Measurements from ENCODE around the gene LNX2.

Gene LNX2

GRCh38 chr13:27524981-27525975, 95.1 kb downstream of the LNX2 start:
- Histone ChIP-seq H3K27ac (ENCODE audit: low read length) (no peak overlapping the region), H3K4me1 (ENCODE audit: control insufficient read depth, low read depth, low read length) (no peaks in the 10 kb centered on the region), H3K9ac (ENCODE audit: low read length) (no peak overlapping the region), H3K36me3 (ENCODE audit: control insufficient read depth, low read depth, low read length) (no peaks in the 10 kb centered on the region), H3K27me3 (ENCODE audit: control insufficient read depth, insufficient read depth, low read length) (no peaks in the 10 kb centered on the region), H3K9me3 (ENCODE audit: control insufficient read depth, low read depth, low read length) (no peaks in the 10 kb centered on the region), H3K4me3 (ENCODE audit: low read length) (no peak overlapping the region)

GRCh38 chr13:27523346-27524073, 96.8 kb downstream of the LNX2 start:
- H3K36me3 ChIP-seq (ENCODE audit: control insufficient read depth, low read depth, low read length) = no peaks in the 10 kb centered on the region
- no peaks in the 10 kb centered on the region for H3K4me1 ChIP-seq (ENCODE audit: control insufficient read depth, low read depth, low read length)
- H3K9ac ChIP-seq (ENCODE audit: low read length) = no peak overlapping the region
- no peaks in the 10 kb centered on the region for H3K9me3 ChIP-seq (ENCODE audit: control insufficient read depth, low read depth, low read length)
- H3K27ac ChIP-seq (ENCODE audit: low read length) = no peak overlapping the region
- H3K27me3 ChIP-seq (ENCODE audit: control insufficient read depth, insufficient read depth, low read length) = no peaks in the 10 kb centered on the region
- no peak overlapping the region for H3K4me3 ChIP-seq (ENCODE audit: low read length)

- Histone ChIP-seq H3K4me1 (ENCODE audit: control insufficient read depth, low read depth, low read length) (no peaks in the 10 kb centered on the region), H3K27me3 (ENCODE audit: control insufficient read depth, insufficient read depth, low read length) (no peaks in the 10 kb centered on the region), H3K9ac (ENCODE audit: low read length) (no peak overlapping the region)
These were observed 97.5 kb downstream of the LNX2 start for GRCh38 chr13:27522847-27523246.

GRCh38 chr13:27516103-27516502, 104.2 kb downstream of the LNX2 start:
- Histone ChIP-seq H3K4me1 (ENCODE audit: control insufficient read depth, low read depth, low read length) (no peaks in the 10 kb centered on the region), H3K36me3 (ENCODE audit: control insufficient read depth, low read depth, low read length) (no peaks in the 10 kb centered on the region), H3K4me3 (ENCODE audit: low read length) (no peak overlapping the region), H3K27ac (ENCODE audit: low read length) (no peak overlapping the region), H3K9ac (ENCODE audit: low read length) (no peak overlapping the region), H3K9me3 (ENCODE audit: control insufficient read depth, low read depth, low read length) (no peaks in the 10 kb centered on the region), H3K27me3 (ENCODE audit: control insufficient read depth, insufficient read depth, low read length) (no peaks in the 10 kb centered on the region)

More at GRCh38 chr13:27522847-27523246, 97.5 kb downstream of the LNX2 start:
- H3K36me3 ChIP-seq (ENCODE audit: control insufficient read depth, low read depth, low read length) = no peaks in the 10 kb centered on the region
- H3K27ac ChIP-seq (ENCODE audit: low read length) = no peak overlapping the region
- no peaks in the 10 kb centered on the region for H3K9me3 ChIP-seq (ENCODE audit: control insufficient read depth, low read depth, low read length)
- H3K4me3 ChIP-seq (ENCODE audit: low read length) = no peak overlapping the region

- H3K36me3 ChIP-seq (ENCODE audit: control insufficient read depth, low read depth, low read length) = no peaks in the 10 kb centered on the region
- no peak overlapping the region for H3K27ac ChIP-seq (ENCODE audit: low read length)
- H3K9ac ChIP-seq (ENCODE audit: low read length) = no peak overlapping the region
- no peak overlapping the region for H3K4me3 ChIP-seq (ENCODE audit: low read length)
- H3K9me3 ChIP-seq (ENCODE audit: control insufficient read depth, low read depth, low read length) = no peaks in the 10 kb centered on the region
- H3K27me3 ChIP-seq (ENCODE audit: control insufficient read depth, insufficient read depth, low read length) = no peaks in the 10 kb centered on the region
- no peaks in the 10 kb centered on the region for H3K4me1 ChIP-seq (ENCODE audit: control insufficient read depth, low read depth, low read length)
These were observed 110.2 kb downstream of the LNX2 start for GRCh38 chr13:27510082-27510481.

GRCh38 chr13:27508802-27509201, 111.5 kb downstream of the LNX2 start:
- no peaks in the 10 kb centered on the region for H3K4me1 ChIP-seq (ENCODE audit: control insufficient read depth, low read depth, low read length)
- no peak overlapping the region for H3K27ac ChIP-seq (ENCODE audit: low read length)
- no peaks in the 10 kb centered on the region for H3K36me3 ChIP-seq (ENCODE audit: control insufficient read depth, low read depth, low read length)
- no peaks in the 10 kb centered on the region for H3K27me3 ChIP-seq (ENCODE audit: control insufficient read depth, insufficient read depth, low read length)
- no peak overlapping the region for H3K4me3 ChIP-seq (ENCODE audit: low read length)
- H3K9ac ChIP-seq (ENCODE audit: low read length) = no peak overlapping the region
- no peaks in the 10 kb centered on the region for H3K9me3 ChIP-seq (ENCODE audit: control insufficient read depth, low read depth, low read length)

- no peak overlapping the region for H3K9ac ChIP-seq (ENCODE audit: low read length)
- no peaks in the 10 kb centered on the region for H3K27me3 ChIP-seq (ENCODE audit: control insufficient read depth, insufficient read depth, low read length)
- no peaks in the 10 kb centered on the region for H3K4me1 ChIP-seq (ENCODE audit: control insufficient read depth, low read depth, low read length)
- no peak overlapping the region for H3K27ac ChIP-seq (ENCODE audit: low read length)
- no peaks in the 10 kb centered on the region for H3K36me3 ChIP-seq (ENCODE audit: control insufficient read depth, low read depth, low read length)
- H3K4me3 ChIP-seq (ENCODE audit: low read length) = no peak overlapping the region
- no peaks in the 10 kb centered on the region for H3K9me3 ChIP-seq (ENCODE audit: control insufficient read depth, low read depth, low read length)
These were observed 114.5 kb downstream of the LNX2 start for GRCh38 chr13:27505792-27506191.

DNA sequence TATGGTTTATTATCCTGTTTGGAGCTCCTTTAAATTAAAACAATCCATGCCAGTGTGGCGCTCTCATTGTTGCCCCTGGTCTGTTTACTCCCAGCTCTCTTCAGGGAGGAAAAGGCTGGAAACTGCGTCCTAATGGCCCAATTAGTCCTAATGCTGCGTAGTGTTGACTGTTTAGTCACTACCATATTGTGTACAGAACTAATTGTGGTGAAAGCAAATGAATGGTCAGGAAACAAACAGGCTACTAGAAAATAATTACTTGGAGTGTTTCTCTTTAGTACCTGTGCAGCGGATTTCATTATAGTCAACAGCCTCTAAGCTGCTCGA, 115.5 kb downstream of the LNX2 start:
- H3K9me3 ChIP-seq (ENCODE audit: control insufficient read depth, low read depth, low read length) = no peaks in the 10 kb centered on the region
- H3K4me3 ChIP-seq (ENCODE audit: low read length) = no peak overlapping the region
- no peaks in the 10 kb centered on the region for H3K36me3 ChIP-seq (ENCODE audit: control insufficient read depth, low read depth, low read length)
- H3K9ac ChIP-seq (ENCODE audit: low read length) = no peak overlapping the region
- no peaks in the 10 kb centered on the region for H3K27me3 ChIP-seq (ENCODE audit: control insufficient read depth, insufficient read depth, low read length)
- no peak overlapping the region for H3K27ac ChIP-seq (ENCODE audit: low read length)
- H3K4me1 ChIP-seq (ENCODE audit: control insufficient read depth, low read depth, low read length) = no peaks in the 10 kb centered on the region

GRCh38 chr13:27504128-27504867, 116.0 kb downstream of the LNX2 start:
- H3K4me1 ChIP-seq (ENCODE audit: control insufficient read depth, low read depth, low read length) = no peaks in the 10 kb centered on the region
- H3K27ac ChIP-seq (ENCODE audit: low read length) = no peak overlapping the region
- H3K9ac ChIP-seq (ENCODE audit: low read length) = no peak overlapping the region
- H3K36me3 ChIP-seq (ENCODE audit: control insufficient read depth, low read depth, low read length) = no peaks in the 10 kb centered on the region
- no peak overlapping the region for H3K4me3 ChIP-seq (ENCODE audit: low read length)
- no peaks in the 10 kb centered on the region for H3K27me3 ChIP-seq (ENCODE audit: control insufficient read depth, insufficient read depth, low read length)
- H3K9me3 ChIP-seq (ENCODE audit: control insufficient read depth, low read depth, low read length) = no peaks in the 10 kb centered on the region

DNA sequence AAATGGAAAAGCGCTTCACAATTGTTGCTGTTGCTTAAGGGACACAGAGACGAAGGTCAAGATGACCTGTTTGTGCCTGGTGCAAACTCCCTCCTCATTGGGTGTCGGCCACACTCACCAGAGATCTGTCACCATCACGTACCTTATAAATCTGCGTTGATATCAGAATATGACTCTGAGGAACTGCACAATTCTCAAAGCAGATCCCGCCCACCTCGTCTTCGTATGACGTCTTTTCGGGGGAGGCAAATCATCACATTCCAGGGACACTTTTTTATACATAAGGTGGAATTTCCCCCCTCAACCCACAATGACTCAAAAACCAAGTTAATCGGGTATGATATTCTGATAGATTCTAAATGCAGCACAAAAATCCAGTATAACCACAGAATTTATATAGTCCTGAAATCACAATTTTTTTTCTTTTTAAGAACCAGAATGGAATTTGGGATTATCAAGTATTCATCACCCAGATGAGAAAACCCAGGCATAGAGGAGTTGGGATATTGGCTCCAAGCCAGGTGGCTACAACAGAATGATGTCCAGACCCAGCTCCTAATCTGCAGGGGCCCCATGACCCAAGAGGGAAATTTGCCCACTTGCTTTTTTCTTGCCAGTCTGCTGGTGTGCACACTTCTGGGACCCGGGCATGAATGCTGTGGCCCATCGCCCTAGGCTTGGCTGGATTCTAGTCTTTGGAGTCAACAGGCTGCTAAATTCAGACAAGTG, 119.4 kb downstream of the LNX2 start:
- H3K36me3 ChIP-seq (ENCODE audit: control insufficient read depth, low read depth, low read length) = no peaks in the 10 kb centered on the region
- no peak overlapping the region for H3K4me3 ChIP-seq (ENCODE audit: low read length)
- no peak overlapping the region for H3K9ac ChIP-seq (ENCODE audit: low read length)
- peaks cover 6% of the 10 kb centered on the region for H3K4me1 ChIP-seq (ENCODE audit: control insufficient read depth, low read depth, low read length)
- H3K9me3 ChIP-seq (ENCODE audit: control insufficient read depth, low read depth, low read length) = no peaks in the 10 kb centered on the region
- H3K27ac ChIP-seq (ENCODE audit: low read length) = no peak overlapping the region
- H3K27me3 ChIP-seq (ENCODE audit: control insufficient read depth, insufficient read depth, low read length) = no peaks in the 10 kb centered on the region
